ENCODE measurements around the gene NEBL.

Gene NEBL

GRCh38 chr10:20890009-20890408 is 7.1 kb downstream of the NEBL start:
- TF ChIP-seq EZH2phosphoT487 (IDR thresholded peaks at IDR 0.05; ENCODE audit: low read depth), result no peak
- no peaks in the 10 kb centered on the region for H3K36me3 ChIP-seq (replicated peaks; ENCODE audit: low read depth, low read length)
- H3K4me1 ChIP-seq (ENCODE audit: low read length), result no peaks in the 10 kb centered on the region
- H2AFZ ChIP-seq (ENCODE audit: low read depth, low read length), result no peak overlapping the region
- no peak overlapping the region for H3K4me3 ChIP-seq (ENCODE audit: low read length)
- no peaks in the 10 kb centered on the region for H3K79me2 ChIP-seq (ENCODE audit: low read length)
- no peak overlapping the region for H3K9ac ChIP-seq (ENCODE audit: low read length)
- H3K27ac ChIP-seq (ENCODE audit: low read length), result no peak overlapping the region
- H4K20me1 ChIP-seq (ENCODE audit: insufficient read depth, low read length), result no peaks in the 10 kb centered on the region
- H3K9me3 ChIP-seq (ENCODE audit: insufficient read depth, low read length), result no peaks in the 10 kb centered on the region
- no peaks in the 10 kb centered on the region for H3K27me3 ChIP-seq (ENCODE audit: low read depth, low read length)
- no peak overlapping the region for H3K4me2 ChIP-seq (ENCODE audit: low read length)

DNA sequence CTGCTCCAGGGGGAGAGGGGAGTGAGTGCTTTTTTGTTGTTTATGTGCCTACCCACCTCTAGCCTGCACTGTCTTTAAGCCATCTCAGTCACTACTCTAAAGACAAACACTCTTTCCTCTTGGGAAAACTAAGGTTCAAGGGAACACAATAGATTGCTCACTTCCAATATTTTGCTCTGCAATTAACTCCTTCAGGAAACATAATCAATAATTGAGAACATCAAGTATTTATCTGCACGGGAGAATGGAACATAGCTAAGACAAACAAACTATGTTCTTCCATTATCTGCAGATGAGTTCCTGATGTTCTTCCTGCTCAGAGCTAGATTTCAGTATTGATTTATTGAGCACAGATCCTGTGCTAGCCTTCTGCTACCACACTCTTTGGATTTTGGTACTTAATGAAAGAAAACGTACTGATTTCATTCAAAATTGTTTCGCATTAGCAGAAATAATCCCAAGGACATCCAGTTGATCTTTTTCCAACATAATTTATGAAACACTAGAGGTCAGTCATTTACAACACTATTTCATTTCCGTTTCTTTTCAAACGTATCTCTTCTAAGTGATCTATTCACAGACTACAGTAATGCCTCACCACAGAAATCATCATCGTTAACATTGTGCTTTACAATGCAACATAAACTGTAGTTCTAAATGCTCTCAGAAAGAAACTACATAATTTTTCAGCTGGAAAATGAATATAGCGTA is 8.3 kb downstream of the NEBL start:
- Histone ChIP-seq H3K9ac (ENCODE audit: low read length) (no peak overlapping the region), H3K4me2 (ENCODE audit: low read length) (no peak overlapping the region), H3K4me1 (ENCODE audit: low read length) (no peaks in the 10 kb centered on the region), H3K27me3 (ENCODE audit: low read depth, low read length) (no peaks in the 10 kb centered on the region), H3K36me3 (replicated peaks; ENCODE audit: low read depth, low read length) (no peaks in the 10 kb centered on the region), H3K79me2 (ENCODE audit: low read length) (no peaks in the 10 kb centered on the region), H3K27ac (ENCODE audit: low read length) (no peak overlapping the region), H3K9me3 (ENCODE audit: insufficient read depth, low read length) (no peaks in the 10 kb centered on the region), H3K4me3 (ENCODE audit: low read length) (no peak overlapping the region), H2AFZ (ENCODE audit: low read depth, low read length) (no peak overlapping the region), H4K20me1 (ENCODE audit: insufficient read depth, low read length) (no peaks in the 10 kb centered on the region)
- TF ChIP-seq CTCF (IDR thresholded peaks at IDR 0.05; ENCODE audit: low read depth, low read length) (no peak), EZH2phosphoT487 (IDR thresholded peaks at IDR 0.05; ENCODE audit: low read depth) (no peak)

GRCh38 chr10:20887706-20888555 is 9.2 kb downstream of the NEBL start:
- Histone ChIP-seq H4K20me1 (ENCODE audit: insufficient read depth, low read length) (no peaks in the 10 kb centered on the region), H3K27ac (ENCODE audit: low read length) (no peak overlapping the region), H3K4me3 (ENCODE audit: low read length) (no peak overlapping the region), H3K27me3 (ENCODE audit: low read depth, low read length) (no peaks in the 10 kb centered on the region), H2AFZ (ENCODE audit: low read depth, low read length) (no peak overlapping the region), H3K79me2 (ENCODE audit: low read length) (no peaks in the 10 kb centered on the region), H3K9ac (ENCODE audit: low read length) (no peak overlapping the region), H3K36me3 (replicated peaks; ENCODE audit: low read depth, low read length) (no peaks in the 10 kb centered on the region), H3K4me2 (ENCODE audit: low read length) (no peak overlapping the region), H3K4me1 (ENCODE audit: low read length) (no peaks in the 10 kb centered on the region), H3K9me3 (ENCODE audit: insufficient read depth, low read length) (no peaks in the 10 kb centered on the region)
- TF ChIP-seq EZH2phosphoT487 (IDR thresholded peaks at IDR 0.05; ENCODE audit: low read depth), result no peak
- no peak for TF ChIP-seq CTCF (IDR thresholded peaks at IDR 0.05; ENCODE audit: low read depth, low read length)

DNA sequence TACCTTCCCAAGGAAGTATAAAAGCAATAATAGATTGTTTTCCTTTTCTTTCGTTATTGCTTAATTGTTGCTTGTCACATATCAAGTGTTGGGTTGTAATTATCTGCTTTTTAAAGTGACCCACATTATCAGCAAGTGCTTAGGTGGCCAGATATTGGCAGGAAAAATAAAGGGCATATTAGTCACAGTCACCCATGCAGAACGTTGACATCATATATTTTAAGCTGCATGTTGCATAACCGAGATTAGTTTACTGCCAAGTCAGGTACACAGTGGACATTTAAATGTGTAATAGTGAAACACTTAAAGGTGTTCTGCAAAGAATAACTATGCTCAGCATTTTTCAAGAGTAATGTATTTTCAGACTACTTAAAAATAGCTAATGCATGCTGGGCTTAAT is 11.4 kb downstream of the NEBL start:
- Histone ChIP-seq H4K20me1 (ENCODE audit: insufficient read depth, low read length) (no peaks in the 10 kb centered on the region), H3K36me3 (replicated peaks; ENCODE audit: low read depth, low read length) (no peaks in the 10 kb centered on the region), H3K27me3 (ENCODE audit: low read depth, low read length) (no peaks in the 10 kb centered on the region), H2AFZ (ENCODE audit: low read depth, low read length) (no peak overlapping the region), H3K9ac (ENCODE audit: low read length) (no peak overlapping the region), H3K4me3 (ENCODE audit: low read length) (no peak overlapping the region), H3K4me2 (ENCODE audit: low read length) (no peak overlapping the region), H3K9me3 (ENCODE audit: insufficient read depth, low read length) (no peaks in the 10 kb centered on the region), H3K4me1 (ENCODE audit: low read length) (no peaks in the 10 kb centered on the region), H3K27ac (ENCODE audit: low read length) (no peak overlapping the region), H3K79me2 (ENCODE audit: low read length) (no peaks in the 10 kb centered on the region)
- no peak for TF ChIP-seq EZH2phosphoT487 (IDR thresholded peaks at IDR 0.05; ENCODE audit: low read depth)

GRCh38 chr10:20883552-20883951 is 13.6 kb downstream of the NEBL start:
- H3K36me3 ChIP-seq (replicated peaks; ENCODE audit: low read depth, low read length), result no peaks in the 10 kb centered on the region
- no peaks in the 10 kb centered on the region for H3K9me3 ChIP-seq (ENCODE audit: insufficient read depth, low read length)
- no peaks in the 10 kb centered on the region for H3K27me3 ChIP-seq (ENCODE audit: low read depth, low read length)
- no peak overlapping the region for H3K27ac ChIP-seq (ENCODE audit: low read length)
- no peaks in the 10 kb centered on the region for H3K79me2 ChIP-seq (ENCODE audit: low read length)
- no peaks in the 10 kb centered on the region for H4K20me1 ChIP-seq (ENCODE audit: insufficient read depth, low read length)
- no peak overlapping the region for H3K4me3 ChIP-seq (ENCODE audit: low read length)
- H3K9ac ChIP-seq (ENCODE audit: low read length), result no peak overlapping the region
- no peak for TF ChIP-seq EZH2phosphoT487 (IDR thresholded peaks at IDR 0.05; ENCODE audit: low read depth)
- no peak for TF ChIP-seq CTCF (IDR thresholded peaks at IDR 0.05; ENCODE audit: low read depth, low read length)
- no peak overlapping the region for H2AFZ ChIP-seq (ENCODE audit: low read depth, low read length)
- H3K4me2 ChIP-seq (ENCODE audit: low read length), result no peak overlapping the region
- H3K4me1 ChIP-seq (ENCODE audit: low read length), result no peaks in the 10 kb centered on the region
